HepG2 (cell line): ENCODE data around the gene LUC7L. TPM values are rescaled to one million over a fixed set of nuclear protein-coding genes. Genes with fewer than 3 reads are reported as not detected.

Source experiments
- ATAC-seq: fragments of 200-7000 bp; cut with Tn5 transposase; 3 replicates; pipeline ENCODE4 v1.9.1; 2020; ENCODE audit warnings: mild to moderate bottlenecking, moderate library complexity
- BruUV-seq: library from RNA; stranded (reverse); fragments of 400-500 nt; replicated peaks from 2 replicates; lab custom pipeline; 2021; lab: Mats Ljungman, UMichigan
- CTCF ChIA-PET: fragments of 300-600 bp; formaldehyde crosslinking; extraction: SDS; loops from one replicate; lab custom pipeline; 2021; ENCODE audit warnings: low total read pairs, inconsistent platforms, low intra/inter-chr PET ratio; lab: Yijun Ruan, JAX
- POLR2A ChIA-PET: fragments of 350-600 bp; sonication (Branson Sonifier 250); formaldehyde crosslinking; loops from one replicate; lab custom pipeline; 2020; ENCODE audit warnings: antibody characterized with exemption, inconsistent platforms; lab: Yijun Ruan, JAX
- DNase-seq: peaks from one replicate; pipeline ENCODE4 v3.0.0-alpha.2; 2015; ENCODE audit warnings: low spot score
- FAIRE-seq: peaks from 3 replicates; lab custom pipeline; 2011; peaks lifted over from hg19 to GRCh38; lab: Jason Lieb, UNC
- H2AFZ ChIP-seq: one replicate; pipeline ENCODE4 v1.6.1; 2011; ENCODE audit warnings: low read length, inconsistent platforms
- H3K27ac ChIP-seq: fragments of 300-600 bp; 3 replicates; pipeline ENCODE4 v1.8.0; 2011; ENCODE audit warnings: mixed run types, mild to moderate bottlenecking, mixed read lengths, low read length, inconsistent platforms; ENCODE audit not compliant: insufficient read depth; ENCODE audit errors: extremely low read length
- H3K27me3 ChIP-seq, 2 experiments: fragments of 200-600 bp in 1 of 2; 2 replicates in 1 of 2; 3 replicates in 1 of 2; pipeline versions ENCODE4 v1.6.0 to v1.8.0; 2011; ENCODE audit warnings: low read length in 2 of 2, mild to moderate bottlenecking in 2 of 2, moderate library complexity in 2 of 2, inconsistent platforms in 1 of 2; ENCODE audit not compliant: insufficient read depth in 2 of 2, control insufficient read depth in 1 of 2
- H3K36me3 ChIP-seq, 2 experiments: fragments of 200-600 bp in 1 of 2; replicated peaks in 1 of 2; 2 replicates in 1 of 2; 3 replicates in 1 of 2; pipeline versions ENCODE4 v1.5.1 to v1.8.0; 2011; ENCODE audit warnings: low read length in 2 of 2, inconsistent platforms in 1 of 2; ENCODE audit not compliant: insufficient read depth in 2 of 2, control insufficient read depth in 1 of 2
- H3K4me1 ChIP-seq: 2 replicates; pipeline ENCODE4 v1.5.1; 2012; ENCODE audit warnings: low read length, inconsistent platforms; ENCODE audit not compliant: insufficient read depth
- H3K4me2 ChIP-seq: 2 replicates; pipeline ENCODE4 v1.6.0; 2011; ENCODE audit warnings: low read depth, low read length, inconsistent platforms
- H3K4me3 ChIP-seq, 3 experiments: fragments of 200-600 bp in 1 of 3; sonication (generic), shearing (Covaris generic) in 1 of 3; replicated peaks in 1 of 3; 2 replicates each; pipeline ENCODE4 v1.5.1; 2011 to 2016; ENCODE audit warnings: low read length in 3 of 3, inconsistent platforms in 2 of 3, low read depth in 2 of 3, mild to moderate bottlenecking in 2 of 3, control low read depth in 1 of 3, mixed read lengths in 1 of 3; ENCODE audit not compliant: insufficient read depth in 1 of 3
- H3K79me2 ChIP-seq: one replicate; pipeline ENCODE4 v1.6.1; 2011; ENCODE audit warnings: low read length, inconsistent platforms; ENCODE audit not compliant: insufficient read depth
- H3K9ac ChIP-seq: 2 replicates; pipeline ENCODE4 v1.6.0; 2011; ENCODE audit warnings: mild to moderate bottlenecking, low read depth, low read length, inconsistent platforms; ENCODE audit not compliant: insufficient read depth
- H3K9me3 ChIP-seq: 2 replicates; pipeline ENCODE4 v1.5.1; 2012; ENCODE audit warnings: mild to moderate bottlenecking, low read length
- H4K20me1 ChIP-seq: 2 replicates; pipeline ENCODE4 v1.6.0; 2011; ENCODE audit warnings: inconsistent platforms, mild to moderate bottlenecking, low read length, moderate library complexity; ENCODE audit not compliant: insufficient read depth
- CREB1 ChIP-seq, 2 experiments: fragments of 450-650 bp in 1 of 2; IDR thresholded peaks; 2 replicates each; pipeline ENCODE4 v1.6.1; 2016 to 2017; ENCODE audit warnings: control low read depth in 1 of 2, mild to moderate bottlenecking in 1 of 2, missing compliant biosample characterization in 1 of 2, missing genetic modification characterization in 1 of 2
- ERF ChIP-seq: IDR thresholded peaks from 2 replicates; pipeline ENCODE4 v1.6.1; 2018; ENCODE audit warnings: missing biosample characterization, missing genetic modification reagents
- FOXC1 ChIP-seq: sonication (generic); formaldehyde crosslinking; IDR thresholded peaks from 2 replicates; pipeline ENCODE4 v1.8.0; 2022; ENCODE audit warnings: mild to moderate bottlenecking, missing genetic modification reagents, borderline replicate concordance
- MAX ChIP-seq: IDR thresholded peaks from 2 replicates; pipeline ENCODE4 v1.6.1; 2012; ENCODE audit warnings: inconsistent platforms
- ZFP90 ChIP-seq: sonication (generic); formaldehyde crosslinking; IDR thresholded peaks from 2 replicates; pipeline ENCODE4 v1.8.0; 2022; ENCODE audit warnings: missing genetic modification reagents, mild to moderate bottlenecking, inconsistent platforms, borderline replicate concordance
- ZNF687 ChIP-seq: sonication (generic); formaldehyde crosslinking; IDR thresholded peaks from 2 replicates; pipeline ENCODE4 v1.5.1; 2020; ENCODE audit warnings: mild to moderate bottlenecking, missing genetic modification reagents, moderate library complexity
- WGBS: methylation state at CpG from one replicate; pipeline ENCODE4 v1.1.6; 2017; ENCODE audit warnings: low lambda C conversion rate; 5-methylcytosine and 5-hydroxymethylcytosine counted together
- in situ Hi-C: cut with HindIII; loops from 2 replicates; pipeline ENCODE4 v1.10.0; 2017; ENCODE audit warnings: low pct_unique_long_range_greater_than_20kb; ENCODE audit not compliant: extremely low pct_ligation_motif_present
- intact Hi-C: fragments of 100-400 bp; cut with micrococcal nuclease; formaldehyde crosslinking; loops from one replicate; pipeline ENCODE4 v1.10.0; 2022; ENCODE audit not compliant: unreplicated experiment
- polyA plus RNA-seq, 8 experiments: library from polyadenylated mRNA; depleted of rRNA in 3 of 8; stranded (reverse) in 7 of 8; unstranded in 1 of 8; fragments of >200 nt; fragmentation: Illumina TruSeq in 4 of 8; extraction: Trizol in 4 of 8; gene quantifications; 2 replicates each; pipeline versions ENCODE4 v1.2.1 to v1.2.3, GENCODE V29; 2011 to 2016; ENCODE audit warnings: low read depth in 4 of 8, missing spikeins in 1 of 8, mixed read lengths in 1 of 8; ENCODE audit not compliant: insufficient read depth in 1 of 8
- total RNA-seq, 5 experiments: library from RNA; depleted of rRNA; stranded (reverse); fragments of >200 nt; fragmentation: Illumina TruSeq; extraction: Trizol; gene quantifications; 2 replicates each; pipeline ENCODE4 v1.2.3, GENCODE V29; 2016; ENCODE audit warnings: low read depth in 1 of 5
- TF ChIP-seq, protein P1 (sequence below): sonication (generic); formaldehyde crosslinking; IDR thresholded peaks from 2 replicates; pipeline ENCODE4 v1.4.0; 2020; ENCODE audit warnings: missing genetic modification reagents

LUC7L gene
- total and polyA plus RNA-seq, 2 of the 13 experiments (the other 11 are each of a cell fraction or from before 2014, with no cell fraction given): 48.7 to 56.9 TPM

GRCh38 chr16:268141-269053, 39.1 kb upstream of the LUC7L start:
- in situ Hi-C loops: no loop called here
- ChIA-PET CTCF (no interaction called here), POLR2A (interaction anchor here (0.5 kb wide), 1 partner anchor 84 kb away, joined by 3 read pairs; the partner anchor contains the start of gene AXIN1)
- H3K9ac ChIP-seq: no peak overlapping the region
- FAIRE-seq (no peak), DNase-seq (no peak), ATAC-seq (peak; percentile 37)
- peak overlapping the region in 1 of 3 experiments; percentile 44; a peak in 1 of 6 replicates for H3K4me3 ChIP-seq
- 26% methylated on average over 24 of the region's 40 CpGs for WGBS
- BruUV-seq: no TSS peak
- H3K4me2 ChIP-seq: peak overlapping the region; percentile 73
- 0 out of 5 replicates have a peak, but pooled peaks cover 0 to 4% of the 10 kb centered on the region in 2 experiments for H3K36me3 ChIP-seq
- no peak overlapping the region for H2AFZ ChIP-seq
- intact Hi-C loops: no loop called here
- TF ChIP-seq ZNF687 (CRISPR knock-in tag) (peak; percentile 54), ZFP90 (0 out of 2 replicates have a peak, but pooled peaks have one; percentile 35), CREB1 (IDR thresholded peaks at IDR 0.05) (0 out of 2 replicates have a peak, but pooled peaks have one; percentile 4), CREB1 (CRISPR knock-in tag; IDR thresholded peaks at IDR 0.05) (no peak), MAX (0 out of 2 replicates have a peak, but pooled peaks have one; percentile 27), FOXC1 (CRISPR knock-in tag) (no peak), ERF (CRISPR knock-in tag) (no peak)
- TF ChIP-seq, protein P1, sequence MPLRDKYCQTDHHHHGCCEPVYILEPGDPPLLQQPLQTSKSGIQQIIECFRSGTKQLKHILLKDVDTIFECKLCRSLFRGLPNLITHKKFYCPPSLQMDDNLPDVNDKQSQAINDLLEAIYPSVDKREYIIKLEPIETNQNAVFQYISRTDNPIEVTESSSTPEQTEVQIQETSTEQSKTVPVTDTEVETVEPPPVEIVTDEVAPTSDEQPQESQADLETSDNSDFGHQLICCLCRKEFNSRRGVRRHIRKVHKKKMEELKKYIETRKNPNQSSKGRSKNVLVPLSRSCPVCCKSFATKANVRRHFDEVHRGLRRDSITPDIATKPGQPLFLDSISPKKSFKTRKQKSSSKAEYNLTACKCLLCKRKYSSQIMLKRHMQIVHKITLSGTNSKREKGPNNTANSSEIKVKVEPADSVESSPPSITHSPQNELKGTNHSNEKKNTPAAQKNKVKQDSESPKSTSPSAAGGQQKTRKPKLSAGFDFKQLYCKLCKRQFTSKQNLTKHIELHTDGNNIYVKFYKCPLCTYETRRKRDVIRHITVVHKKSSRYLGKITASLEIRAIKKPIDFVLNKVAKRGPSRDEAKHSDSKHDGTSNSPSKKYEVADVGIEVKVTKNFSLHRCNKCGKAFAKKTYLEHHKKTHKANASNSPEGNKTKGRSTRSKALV: peak; percentile 67; the same call in 1 of the 2 replicates
- peaks cover 18 to 49% of the 10 kb centered on the region in 2 experiments; a peak in 4 of 5 replicates for H3K27me3 ChIP-seq
- peaks cover 36% of the 10 kb centered on the region for H3K4me1 ChIP-seq
- no peaks in the 10 kb centered on the region for H3K79me2 ChIP-seq
- no peaks in the 10 kb centered on the region for H3K9me3 ChIP-seq
- H3K27ac ChIP-seq: no peak overlapping the region
- no peaks in the 10 kb centered on the region for H4K20me1 ChIP-seq
